ENCODE measurements around the gene KCNJ5.

KCNJ5 gene

DNA sequence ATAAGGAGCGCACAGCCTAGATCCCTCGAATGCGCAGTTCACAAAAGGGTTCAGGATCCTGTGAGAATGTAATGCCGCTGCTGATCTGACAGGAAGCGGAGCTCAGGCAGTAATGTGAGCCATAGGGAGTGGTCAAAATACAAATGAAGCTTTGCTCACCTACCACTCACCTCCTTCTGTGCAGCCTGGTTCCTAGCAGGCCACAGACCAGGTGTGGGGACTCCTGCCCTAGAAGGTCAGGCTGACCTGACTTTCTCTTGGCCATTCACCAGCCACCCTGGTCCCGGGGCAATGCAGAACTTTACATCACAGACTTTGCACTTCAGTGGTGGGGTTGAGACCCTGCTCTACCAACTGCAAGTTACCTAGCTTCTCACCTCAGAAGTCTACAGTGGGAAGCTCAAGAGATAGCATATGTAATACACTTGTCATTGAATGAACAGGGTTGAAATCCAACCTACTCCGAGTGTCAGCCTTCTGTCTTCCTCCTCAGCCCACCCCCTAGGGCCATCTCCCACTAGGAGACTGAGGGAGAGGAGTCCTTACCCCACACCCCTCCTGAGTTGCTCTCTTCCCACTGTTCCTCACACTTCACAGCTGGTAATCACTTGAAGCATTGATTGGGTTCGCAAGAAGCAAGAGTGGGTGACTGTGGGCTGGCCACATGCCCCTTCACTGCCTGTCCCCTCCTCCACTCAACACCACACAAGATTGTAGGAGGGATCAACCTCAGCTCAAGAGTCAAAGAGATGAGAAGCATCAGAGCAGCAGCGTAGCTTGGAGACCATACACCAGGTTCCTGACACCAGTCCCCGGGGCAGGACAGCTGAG is 22.1 kb upstream of the KCNJ5 start:
- no peak overlapping the region for H3K4me3 ChIP-seq (replicated peaks; ENCODE audit: insufficient read depth, low read length)
- H3K27ac ChIP-seq (replicated peaks), result no peak overlapping the region
- TF ChIP-seq GABPA (IDR thresholded peaks at IDR 0.05; ENCODE audit: low read depth), result no peak
- no peak for TF ChIP-seq SPI1 (IDR thresholded peaks at IDR 0.05; ENCODE audit: borderline replicate concordance, low read depth)
- TF ChIP-seq, protein P1, sequence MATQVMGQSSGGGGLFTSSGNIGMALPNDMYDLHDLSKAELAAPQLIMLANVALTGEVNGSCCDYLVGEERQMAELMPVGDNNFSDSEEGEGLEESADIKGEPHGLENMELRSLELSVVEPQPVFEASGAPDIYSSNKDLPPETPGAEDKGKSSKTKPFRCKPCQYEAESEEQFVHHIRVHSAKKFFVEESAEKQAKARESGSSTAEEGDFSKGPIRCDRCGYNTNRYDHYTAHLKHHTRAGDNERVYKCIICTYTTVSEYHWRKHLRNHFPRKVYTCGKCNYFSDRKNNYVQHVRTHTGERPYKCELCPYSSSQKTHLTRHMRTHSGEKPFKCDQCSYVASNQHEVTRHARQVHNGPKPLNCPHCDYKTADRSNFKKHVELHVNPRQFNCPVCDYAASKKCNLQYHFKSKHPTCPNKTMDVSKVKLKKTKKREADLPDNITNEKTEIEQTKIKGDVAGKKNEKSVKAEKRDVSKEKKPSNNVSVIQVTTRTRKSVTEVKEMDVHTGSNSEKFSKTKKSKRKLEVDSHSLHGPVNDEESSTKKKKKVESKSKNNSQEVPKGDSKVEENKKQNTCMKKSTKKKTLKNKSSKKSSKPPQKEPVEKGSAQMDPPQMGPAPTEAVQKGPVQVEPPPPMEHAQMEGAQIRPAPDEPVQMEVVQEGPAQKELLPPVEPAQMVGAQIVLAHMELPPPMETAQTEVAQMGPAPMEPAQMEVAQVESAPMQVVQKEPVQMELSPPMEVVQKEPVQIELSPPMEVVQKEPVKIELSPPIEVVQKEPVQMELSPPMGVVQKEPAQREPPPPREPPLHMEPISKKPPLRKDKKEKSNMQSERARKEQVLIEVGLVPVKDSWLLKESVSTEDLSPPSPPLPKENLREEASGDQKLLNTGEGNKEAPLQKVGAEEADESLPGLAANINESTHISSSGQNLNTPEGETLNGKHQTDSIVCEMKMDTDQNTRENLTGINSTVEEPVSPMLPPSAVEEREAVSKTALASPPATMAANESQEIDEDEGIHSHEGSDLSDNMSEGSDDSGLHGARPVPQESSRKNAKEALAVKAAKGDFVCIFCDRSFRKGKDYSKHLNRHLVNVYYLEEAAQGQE (IDR thresholded peaks at IDR 0.05; ENCODE audit: insufficient replicate concordance, low read depth), result no peak
- no peaks in the 10 kb centered on the region for H3K27me3 ChIP-seq (ENCODE audit: insufficient read depth, poor library complexity, severe bottlenecking)
- DNase-seq (ENCODE audit: low read depth in 1 of 2, low spot score in 1 of 2), result no peak

DNA sequence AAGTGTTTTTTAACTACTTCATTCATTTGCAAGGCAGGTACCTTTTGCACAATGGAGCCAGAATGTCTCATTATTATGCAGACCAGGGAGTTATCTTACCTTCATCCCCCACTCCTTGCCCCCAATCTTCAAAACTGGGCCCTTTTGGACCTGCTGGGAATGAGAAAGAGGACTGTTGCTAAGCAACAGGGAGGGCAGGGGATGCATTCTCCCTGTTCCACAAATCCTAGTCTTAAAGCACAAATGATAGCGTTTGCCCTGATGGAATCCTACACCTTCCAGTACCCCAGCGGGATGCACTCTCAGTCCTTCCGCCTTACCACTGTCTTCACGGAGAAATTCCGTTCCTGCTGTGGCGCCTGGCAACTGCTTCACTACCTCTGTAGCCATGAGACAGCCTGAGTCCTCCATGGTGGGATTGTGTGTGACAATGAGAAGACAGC is 20.0 kb upstream of the KCNJ5 start:
- DNase-seq (ENCODE audit: low read depth in 1 of 2, low spot score in 1 of 2), result no peak
- H3K27me3 ChIP-seq (ENCODE audit: insufficient read depth, poor library complexity, severe bottlenecking), result no peaks in the 10 kb centered on the region
- no peak overlapping the region for H3K27ac ChIP-seq (replicated peaks)
- no peak overlapping the region for H3K4me3 ChIP-seq (replicated peaks; ENCODE audit: insufficient read depth, low read length)
- no peak for TF ChIP-seq POLR2AphosphoS5 (IDR thresholded peaks at IDR 0.05; ENCODE audit: low read depth)
- TF ChIP-seq, protein P2, sequence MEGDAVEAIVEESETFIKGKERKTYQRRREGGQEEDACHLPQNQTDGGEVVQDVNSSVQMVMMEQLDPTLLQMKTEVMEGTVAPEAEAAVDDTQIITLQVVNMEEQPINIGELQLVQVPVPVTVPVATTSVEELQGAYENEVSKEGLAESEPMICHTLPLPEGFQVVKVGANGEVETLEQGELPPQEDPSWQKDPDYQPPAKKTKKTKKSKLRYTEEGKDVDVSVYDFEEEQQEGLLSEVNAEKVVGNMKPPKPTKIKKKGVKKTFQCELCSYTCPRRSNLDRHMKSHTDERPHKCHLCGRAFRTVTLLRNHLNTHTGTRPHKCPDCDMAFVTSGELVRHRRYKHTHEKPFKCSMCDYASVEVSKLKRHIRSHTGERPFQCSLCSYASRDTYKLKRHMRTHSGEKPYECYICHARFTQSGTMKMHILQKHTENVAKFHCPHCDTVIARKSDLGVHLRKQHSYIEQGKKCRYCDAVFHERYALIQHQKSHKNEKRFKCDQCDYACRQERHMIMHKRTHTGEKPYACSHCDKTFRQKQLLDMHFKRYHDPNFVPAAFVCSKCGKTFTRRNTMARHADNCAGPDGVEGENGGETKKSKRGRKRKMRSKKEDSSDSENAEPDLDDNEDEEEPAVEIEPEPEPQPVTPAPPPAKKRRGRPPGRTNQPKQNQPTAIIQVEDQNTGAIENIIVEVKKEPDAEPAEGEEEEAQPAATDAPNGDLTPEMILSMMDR (IDR thresholded peaks at IDR 0.05; ENCODE audit: insufficient read depth, low read length), result no peak
- TF ChIP-seq SPI1 (IDR thresholded peaks at IDR 0.05; ENCODE audit: borderline replicate concordance, low read depth), result no peak
- no peak for TF ChIP-seq GABPA (IDR thresholded peaks at IDR 0.05; ENCODE audit: low read depth)
- TF ChIP-seq, protein P1 (IDR thresholded peaks at IDR 0.05; ENCODE audit: insufficient replicate concordance, low read depth), result no peak

DNA sequence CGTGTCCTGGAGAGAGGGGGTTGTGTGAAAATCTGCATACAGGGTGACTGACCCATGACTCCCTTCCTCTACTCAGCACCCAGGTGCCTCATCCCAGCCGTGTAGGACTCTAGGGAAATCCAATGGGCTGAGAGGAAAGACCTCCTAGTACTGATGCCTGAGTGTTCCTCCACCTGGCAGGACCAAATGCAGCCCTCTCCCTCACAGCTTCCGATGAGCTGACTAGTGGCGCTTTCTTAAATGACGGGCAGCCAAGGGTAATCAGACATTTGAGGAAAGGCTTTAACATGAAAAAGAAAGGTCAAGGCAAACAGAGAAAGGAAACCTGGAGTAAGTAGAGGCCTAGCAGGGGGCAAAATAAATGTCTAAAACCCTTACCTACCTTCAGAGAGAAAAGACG is 19.1 kb upstream of the KCNJ5 start:
- Histone ChIP-seq H3K4me3 (replicated peaks; ENCODE audit: insufficient read depth, low read length) (no peak overlapping the region), H3K27me3 (ENCODE audit: insufficient read depth, poor library complexity, severe bottlenecking) (no peaks in the 10 kb centered on the region), H3K27ac (replicated peaks) (no peak overlapping the region)
- DNase-seq (ENCODE audit: low read depth in 1 of 2, low spot score in 1 of 2), result no peak
- TF ChIP-seq SPI1 (IDR thresholded peaks at IDR 0.05; ENCODE audit: borderline replicate concordance, low read depth), result no peak
- TF ChIP-seq, protein P2 (IDR thresholded peaks at IDR 0.05; ENCODE audit: insufficient read depth, low read length), result no peak
- no peak for TF ChIP-seq GABPA (IDR thresholded peaks at IDR 0.05; ENCODE audit: low read depth)
- TF ChIP-seq POLR2AphosphoS5 (IDR thresholded peaks at IDR 0.05; ENCODE audit: low read depth), result no peak
- TF ChIP-seq, protein P1 (IDR thresholded peaks at IDR 0.05; ENCODE audit: insufficient replicate concordance, low read depth), result no peak

Measured in HL-60 (cell line).